Kasumi-1 (cell line): ENCODE data around the gene MOCOS.

Experiments used
- DNase-seq, 2 experiments: peaks; one replicate each; lab custom pipeline; 2025; lab: John Stamatoyannopoulos, UW

MOCOS gene

GRCh38 chr18:36304723-36305122, 117.4 kb downstream of the MOCOS start:
- no peak for DNase-seq

- DNase-seq, result no peak
These were observed 118.1 kb downstream of the MOCOS start for GRCh38 chr18:36305375-36305774.

- no peak for DNase-seq
These were observed 120.2 kb downstream of the MOCOS start for GRCh38 chr18:36307513-36307912.

GRCh38 chr18:36308711-36309435, 121.6 kb downstream of the MOCOS start:
- DNase-seq, result no peak

- DNase-seq, result no peak
These were observed 122.4 kb downstream of the MOCOS start for GRCh38 chr18:36309436-36310391.

GRCh38 chr18:36311026-36311570, 123.8 kb downstream of the MOCOS start:
- DNase-seq, result no peak

GRCh38 chr18:36312806-36313395, 125.6 kb downstream of the MOCOS start:
- no peak for DNase-seq

GRCh38 chr18:36314098-36314497, 126.8 kb downstream of the MOCOS start:
- no peak for DNase-seq

GRCh38 chr18:36314754-36315153, 127.5 kb downstream of the MOCOS start:
- no peak for DNase-seq

GRCh38 chr18:36315736-36316135, 128.4 kb downstream of the MOCOS start:
- no peak for DNase-seq

- DNase-seq, result no peak
These were observed 128.9 kb downstream of the MOCOS start for GRCh38 chr18:36316246-36316645.
